ENCODE data around the gene RIBC2. TPM values are rescaled to one million over a fixed set of nuclear protein-coding genes. Genes with fewer than 3 reads are reported as not detected.

Gene RIBC2
- total RNA-seq, 1 donor from 2014 or later, result 2.6 TPM

GRCh38 chr22:45402466-45402985, 11.0 kb upstream of the RIBC2 start:
- ATAC-seq (no peak), DNase-seq (no peak)
- Histone ChIP-seq H3K9me3 (no peaks in the 10 kb centered on the region), H3K27ac (no peak overlapping the region), H3K4me1 (no peaks in the 10 kb centered on the region), H3K4me3 (no peak overlapping the region), H3K27me3 (ENCODE audit: low read depth) (no peaks in the 10 kb centered on the region), H3K36me3 (no peaks in the 10 kb centered on the region)
- intact Hi-C loops (cut with DNase I), result no loop called here
- TF ChIP-seq, protein P1, sequence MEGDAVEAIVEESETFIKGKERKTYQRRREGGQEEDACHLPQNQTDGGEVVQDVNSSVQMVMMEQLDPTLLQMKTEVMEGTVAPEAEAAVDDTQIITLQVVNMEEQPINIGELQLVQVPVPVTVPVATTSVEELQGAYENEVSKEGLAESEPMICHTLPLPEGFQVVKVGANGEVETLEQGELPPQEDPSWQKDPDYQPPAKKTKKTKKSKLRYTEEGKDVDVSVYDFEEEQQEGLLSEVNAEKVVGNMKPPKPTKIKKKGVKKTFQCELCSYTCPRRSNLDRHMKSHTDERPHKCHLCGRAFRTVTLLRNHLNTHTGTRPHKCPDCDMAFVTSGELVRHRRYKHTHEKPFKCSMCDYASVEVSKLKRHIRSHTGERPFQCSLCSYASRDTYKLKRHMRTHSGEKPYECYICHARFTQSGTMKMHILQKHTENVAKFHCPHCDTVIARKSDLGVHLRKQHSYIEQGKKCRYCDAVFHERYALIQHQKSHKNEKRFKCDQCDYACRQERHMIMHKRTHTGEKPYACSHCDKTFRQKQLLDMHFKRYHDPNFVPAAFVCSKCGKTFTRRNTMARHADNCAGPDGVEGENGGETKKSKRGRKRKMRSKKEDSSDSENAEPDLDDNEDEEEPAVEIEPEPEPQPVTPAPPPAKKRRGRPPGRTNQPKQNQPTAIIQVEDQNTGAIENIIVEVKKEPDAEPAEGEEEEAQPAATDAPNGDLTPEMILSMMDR (IDR thresholded peaks at IDR 0.05), result no peak

GRCh38 chr22:45407793-45408192, 5.7 kb upstream of the RIBC2 start:
- ATAC-seq (no peak), DNase-seq (no peak)
- Histone ChIP-seq H3K36me3 (no peaks in the 10 kb centered on the region), H3K27me3 (ENCODE audit: low read depth) (no peaks in the 10 kb centered on the region), H3K27ac (no peak overlapping the region), H3K4me1 (peaks cover under 1% of the 10 kb centered on the region), H3K4me3 (no peak overlapping the region), H3K9me3 (no peaks in the 10 kb centered on the region)
- TF ChIP-seq, protein P1 (IDR thresholded peaks at IDR 0.05), result no peak
- intact Hi-C loops (cut with DNase I), result no loop called here

DNA sequence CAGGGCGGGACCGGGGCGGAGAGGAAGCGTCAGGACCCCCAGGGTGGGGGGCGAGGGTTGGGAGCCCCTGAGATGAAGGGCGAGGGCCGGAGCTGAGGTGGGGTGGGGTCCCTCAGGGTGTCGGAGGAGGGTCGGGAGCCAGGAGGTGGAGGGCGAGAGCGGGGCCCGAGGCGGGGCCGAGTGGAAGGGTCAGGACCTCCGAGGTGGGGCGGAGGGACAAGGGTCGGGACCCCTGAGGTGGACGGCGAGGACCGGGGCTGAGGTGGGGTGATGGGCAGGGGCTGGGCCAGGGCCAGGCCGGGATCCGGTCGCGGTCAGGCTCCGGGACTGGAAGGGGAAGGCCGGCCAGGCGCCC, 503 bp upstream of the RIBC2 start:
- H3K9me3 ChIP-seq, result no peaks in the 10 kb centered on the region
- ATAC-seq (peak in 1 of 2 donors; percentile 54), DNase-seq (no peak)
- no peaks in the 10 kb centered on the region for H3K36me3 ChIP-seq
- H3K27me3 ChIP-seq (ENCODE audit: low read depth), result no peaks in the 10 kb centered on the region
- H3K4me3 ChIP-seq, result peak overlapping the region; percentile 61
- H3K27ac ChIP-seq, result no peak overlapping the region
- TF ChIP-seq, protein P1 (IDR thresholded peaks at IDR 0.05), result no peak
- peaks cover 13% of the 10 kb centered on the region for H3K4me1 ChIP-seq
- intact Hi-C loops (cut with DNase I), result no loop called here

GRCh38 chr22:45418056-45418769, 4.7 kb downstream of the RIBC2 start:
- Histone ChIP-seq H3K27ac (no peak overlapping the region), H3K4me1 (peaks cover 9% of the 10 kb centered on the region), H3K4me3 (no peak overlapping the region), H3K9me3 (no peaks in the 10 kb centered on the region), H3K36me3 (no peaks in the 10 kb centered on the region), H3K27me3 (ENCODE audit: low read depth) (no peaks in the 10 kb centered on the region)
- DNase-seq (no peak), ATAC-seq (no peak)
- intact Hi-C loops (cut with DNase I), result no loop called here
- TF ChIP-seq, protein P1 (IDR thresholded peaks at IDR 0.05), result no peak

- intact Hi-C loops (cut with DNase I), result no loop called here
These were observed 5.3 kb downstream of the RIBC2 start for GRCh38 chr22:45418770-45419138.

More at GRCh38 chr22:45418770-45419138, 5.3 kb downstream of the RIBC2 start:
- no peak for ATAC-seq
- H3K4me3 ChIP-seq, result no peak overlapping the region
- TF ChIP-seq, protein P1 (IDR thresholded peaks at IDR 0.05), result no peak
- H3K4me1 ChIP-seq, result peaks cover 3% of the 10 kb centered on the region
- H3K27ac ChIP-seq, result no peak overlapping the region
- no peaks in the 10 kb centered on the region for H3K9me3 ChIP-seq
- no peaks in the 10 kb centered on the region for H3K27me3 ChIP-seq (ENCODE audit: low read depth)
- no peak for DNase-seq
- H3K36me3 ChIP-seq, result no peaks in the 10 kb centered on the region
